A549 (cell line): Measurements from ENCODE around the gene LYL1. TPM values are rescaled to one million over a fixed set of nuclear protein-coding genes. Genes with fewer than 3 reads are reported as not detected.

Source experiments
- ATAC-seq, 2 experiments: fragments of 200-7000 bp in 1 of 2; fragments of >200 bp in 1 of 2; cut with Nextera tagmentation in 1 of 2; cut with Tn5 transposase in 1 of 2; 3 replicates each; pipeline versions ENCODE4 v1.8.0 to v1.9.1; 2018 to 2020; ENCODE audit warnings: mild to moderate bottlenecking in 1 of 2, moderate library complexity in 1 of 2
- CTCF ChIA-PET: fragments of 300-600 bp; sonication (Branson Sonifier 250); formaldehyde crosslinking; extraction: SDS; loops from one replicate; lab custom pipeline; 2021; ENCODE audit warnings: antibody characterized with exemption, inconsistent platforms; lab: Yijun Ruan, JAX
- POLR2A ChIA-PET: fragments of 350-600 bp; formaldehyde crosslinking; extraction: SDS; loops from one replicate; lab custom pipeline; 2021; ENCODE audit warnings: antibody characterized with exemption, inconsistent platforms; lab: Yijun Ruan, JAX
- DNase-seq, 2 experiments: peaks; one replicate each; pipeline versions ENCODE4 v3.0.0 to v3.0.0-alpha.2; 2011 to 2016; ENCODE audit warnings: low read depth in 1 of 2, low spot score in 1 of 2
- FAIRE-seq: peaks from 2 replicates; lab custom pipeline; 2011; peaks lifted over from hg19 to GRCh38; lab: Jason Lieb, UNC
- H3K27ac ChIP-seq, 2 experiments: fragments of >200 bp; sonication (Bioruptor Twin); formaldehyde crosslinking; 3 replicates each; pipeline ENCODE4 v1.5.1; 2016 to 2017
- H3K4me1 ChIP-seq: fragments of >200 bp; sonication (Bioruptor Twin); formaldehyde crosslinking; 3 replicates; pipeline ENCODE4 v1.6.1; 2016
- H3K4me2 ChIP-seq: fragments of >200 bp; sonication (Bioruptor Twin); formaldehyde crosslinking; 3 replicates; pipeline ENCODE4 v1.6.1; 2016
- H3K4me3 ChIP-seq: fragments of >200 bp; sonication (Bioruptor Twin); formaldehyde crosslinking; 3 replicates; pipeline ENCODE4 v1.5.1; 2016
- H3K9me3 ChIP-seq: fragments of >200 bp; sonication (Bioruptor Twin); formaldehyde crosslinking; 3 replicates; pipeline ENCODE4 v1.6.1; 2016
- BCL3 ChIP-seq: fragments of >200 bp; sonication (Bioruptor Twin); formaldehyde crosslinking; IDR thresholded peaks from 3 replicates; pipeline ENCODE4 v1.6.1; 2016
- CHD2 ChIP-seq: fragments of 150-350 bp; IDR thresholded peaks from 2 replicates; pipeline ENCODE4 v1.6.1; 2014; ENCODE audit warnings: low read length; ENCODE audit not compliant: partially characterized antibody
- EHF ChIP-seq: fragments of 250-450 bp; sonication (Bioruptor Pico); IDR thresholded peaks from 2 replicates; pipeline ENCODE4 v1.5.0; 2020; ENCODE audit warnings: mild to moderate bottlenecking
- EP300 ChIP-seq, 2 experiments: fragments of >200 bp; sonication (Bioruptor Twin); formaldehyde crosslinking; IDR thresholded peaks; 2 replicates in 1 of 2; 3 replicates in 1 of 2; pipeline ENCODE4 v1.6.1; 2016 to 2017
- FOSL2 ChIP-seq, 2 experiments: fragments of 450-650 bp in 1 of 2; fragments of >200 bp in 1 of 2; sonication (Bioruptor Twin) in 1 of 2; formaldehyde crosslinking; IDR thresholded peaks; 2 replicates each; pipeline versions ENCODE4 v1.5.0 to v1.6.1; 2016 to 2020; ENCODE audit warnings: mild to moderate bottlenecking in 1 of 2, moderate library complexity in 1 of 2
- HDAC2 ChIP-seq: fragments of 200-600 bp; sonication (generic); IDR thresholded peaks from 2 replicates; pipeline ENCODE4 v1.6.1; 2016
- HOXB13 ChIP-seq: fragments of 250-450 bp; sonication (Bioruptor Pico); IDR thresholded peaks from 2 replicates; pipeline ENCODE4 v1.5.0; 2020; ENCODE audit warnings: low read depth, mild to moderate bottlenecking, moderate library complexity
- HOXB5 ChIP-seq: fragments of 250-450 bp; sonication (Bioruptor Pico); IDR thresholded peaks from 2 replicates; pipeline ENCODE4 v1.5.0; 2020; ENCODE audit warnings: mild to moderate bottlenecking, moderate library complexity
- JUN ChIP-seq, 2 experiments: fragments of >200 bp; sonication (Bioruptor Twin); formaldehyde crosslinking; IDR thresholded peaks; 2 replicates in 1 of 2; 3 replicates in 1 of 2; pipeline ENCODE4 v1.6.1; 2016 to 2017
- JUNB ChIP-seq: fragments of >200 bp; sonication (Bioruptor Twin); formaldehyde crosslinking; IDR thresholded peaks from 2 replicates; pipeline ENCODE4 v1.6.1; 2016
- KDM1A ChIP-seq: fragments of 200-600 bp; sonication (generic); IDR thresholded peaks from 2 replicates; pipeline ENCODE4 v1.6.1; 2016; ENCODE audit warnings: low read depth, mild to moderate bottlenecking
- MAFK ChIP-seq: fragments of 450-650 bp; IDR thresholded peaks from 2 replicates; pipeline ENCODE4 v1.6.1; 2014; ENCODE audit not compliant: partially characterized antibody
- MYC ChIP-seq: IDR thresholded peaks from 2 replicates; pipeline ENCODE4 v1.6.1; 2012; ENCODE audit warnings: mild to moderate bottlenecking, inconsistent platforms, low read length, improper control_type of control experiment, borderline replicate concordance
- NR3C1 ChIP-seq: fragments of >200 bp; sonication (Bioruptor Twin); formaldehyde crosslinking; IDR thresholded peaks from 3 replicates; pipeline ENCODE4 v1.6.1; 2017
- PHF8 ChIP-seq: fragments of 200-600 bp; sonication (generic); IDR thresholded peaks from 2 replicates; pipeline ENCODE4 v1.6.1; 2016; ENCODE audit warnings: low read depth, mild to moderate bottlenecking, antibody characterized with exemption, moderate library complexity, borderline replicate concordance
- RCOR1 ChIP-seq: fragments of 150-350 bp; IDR thresholded peaks from 2 replicates; pipeline ENCODE4 v1.6.1; 2014; ENCODE audit warnings: antibody characterized with exemption, low read length, low read depth
- RNF2 ChIP-seq: fragments of 200-600 bp; sonication (generic); IDR thresholded peaks from 2 replicates; pipeline ENCODE4 v1.6.1; 2016; ENCODE audit warnings: low read depth, mild to moderate bottlenecking, antibody characterized with exemption, moderate library complexity, borderline replicate concordance
- SMC3 ChIP-seq: fragments of >200 bp; sonication (Bioruptor Twin); formaldehyde crosslinking; IDR thresholded peaks from 3 replicates; pipeline ENCODE4 v1.6.1; 2018; ENCODE audit warnings: inconsistent platforms
- TP53 ChIP-seq: fragments of 250-450 bp; sonication (Bioruptor Pico); IDR thresholded peaks from 2 replicates; pipeline ENCODE4 v1.5.0; 2021; ENCODE audit warnings: mild to moderate bottlenecking, moderate library complexity
- USF2 ChIP-seq: fragments of 450-650 bp; IDR thresholded peaks from 2 replicates; pipeline ENCODE4 v1.6.1; 2014; ENCODE audit warnings: antibody characterized with exemption
- ZFP36 ChIP-seq: fragments of 450-650 bp; IDR thresholded peaks from 2 replicates; pipeline ENCODE4 v1.6.1; 2014; ENCODE audit warnings: borderline replicate concordance; ENCODE audit not compliant: partially characterized antibody
- ZNF302 ChIP-seq: fragments of 250-450 bp; sonication (Bioruptor Pico); IDR thresholded peaks from 2 replicates; pipeline ENCODE4 v1.9.0; 2021; ENCODE audit warnings: inconsistent platforms, mild to moderate bottlenecking, moderate library complexity
- WGBS: methylation state at CpG from one replicate; pipeline ENCODE4 v1.1.6; 2017; ENCODE audit errors: missing lambda C conversion rate; 5-methylcytosine and 5-hydroxymethylcytosine counted together
- polyA plus RNA-seq, 4 experiments: library from polyadenylated mRNA; depleted of rRNA in 3 of 4; stranded (reverse); fragments of >200 nt; fragmentation: RNase III in 1 of 4; extraction: RNeasy Plus Mini Kit Qiagen cat#74134 plus additional on column Dnase treatment in 1 of 4; gene quantifications; 2 replicates in 3 of 4; 3 replicates in 1 of 4; pipeline ENCODE4 v1.2.3, GENCODE V29; 2011 to 2017

Gene LYL1
- polyA plus RNA-seq, 2 of the 4 experiments (the other 2 are of a cell fraction): 0.26 to 0.39 TPM

- WGBS: 70% methylated on average over 21 of the region's 25 CpGs
- Histone ChIP-seq H3K27ac (peak overlapping the region; percentile 66 to 79), H3K4me1 (peaks cover 57% of the 10 kb centered on the region), H3K4me2 (peak overlapping the region; percentile 49), H3K9me3 (no peaks in the 10 kb centered on the region)
- DNase-seq (peak in 1 of 2 experiments; percentile 36), ATAC-seq (no peak), FAIRE-seq (no peak)
- POLR2A ChIA-PET: interaction anchor here (1.6 kb wide), 1 partner anchor 30 kb away, joined by 9 read pairs; no protein-coding TSS in a partner anchor
- TF ChIP-seq RNF2 (no peak), SMC3 (no peak), JUNB (no peak), MYC (no peak), ZFP36 (no peak), TP53 (no peak), MAFK (no peak), ZNF302 (no peak), EP300 (IDR thresholded peaks at IDR 0.05) (no peak), PHF8 (no peak), HOXB13 (CRISPR knock-in tag) (no peak)
- TF ChIP-seq, all 56 proteins: peak for 0
- CTCF ChIA-PET: interaction anchor here (0.6 to 9.1 kb wide), 9 partner anchors 9 to 126 kb away, joined by 3 to 309 read pairs (median 14); no protein-coding TSS in a partner anchor
- H3K4me3 ChIP-seq: no peak overlapping the region
Measured at GRCh38 chr19:13091400-13092157, 11.1 kb downstream of the LYL1 start.

GRCh38 chr19:13090511-13091231 is 12.0 kb downstream of the LYL1 start:
- TF ChIP-seq FOSL2 (IDR thresholded peaks at IDR 0.05) (no peak), FOSL2 (CRISPR knock-in tag; IDR thresholded peaks at IDR 0.05) (no peak), MYC (no peak), JUN (IDR thresholded peaks at IDR 0.05) (no peak), EHF (no peak), HOXB5 (no peak), MAFK (no peak), ZNF302 (no peak), NR3C1 (no peak), RCOR1 (no peak), TP53 (no peak), PHF8 (no peak), KDM1A (no peak)
- TF ChIP-seq, all 56 proteins: peak for 0
- ChIA-PET CTCF (interaction anchor here (0.9 to 9.1 kb wide), 7 partner anchors 8 to 125 kb away, joined by 3 to 309 read pairs (median 7); no protein-coding TSS in a partner anchor), POLR2A (interaction anchor here (1.6 kb wide), 1 partner anchor 29 kb away, joined by 9 read pairs; no protein-coding TSS in a partner anchor)
- H3K4me1 ChIP-seq: peaks cover 48% of the 10 kb centered on the region
- FAIRE-seq: no peak
- no peaks in the 10 kb centered on the region for H3K9me3 ChIP-seq
- H3K4me2 ChIP-seq: peak overlapping the region; percentile 49; the same call in 2 of the 3 replicates
- 82% methylated on average over 9 of the region's 10 CpGs for WGBS
- DNase-seq: no peak
- no peak overlapping the region for H3K4me3 ChIP-seq
- peak overlapping the region; percentile 66 to 79; a peak in 5 of 6 replicates for H3K27ac ChIP-seq
- no peak for ATAC-seq

- no peaks in the 10 kb centered on the region for H3K9me3 ChIP-seq
- ChIA-PET CTCF (interaction anchor here (1.0 to 9.1 kb wide), 5 partner anchors 12 to 125 kb away, joined by 3 to 309 read pairs (median 7); no protein-coding TSS in a partner anchor), POLR2A (no interaction called here)
- DNase-seq (no peak), FAIRE-seq (no peak), ATAC-seq (no peak)
- 64% methylated on average over 3 of the region's 12 CpGs for WGBS
- peak overlapping the region in 1 of 2 experiments; percentile 79; a peak in 1 of 6 replicates for H3K27ac ChIP-seq
- no peak for TF ChIP-seq PHF8
- no peak for TF ChIP-seq JUN (IDR thresholded peaks at IDR 0.05)
- no peak for TF ChIP-seq USF2
- TF ChIP-seq HDAC2: no peak
- TF ChIP-seq CHD2: no peak
- no peak for TF ChIP-seq HOXB5
- TF ChIP-seq BCL3: no peak
- TF ChIP-seq KDM1A: no peak
- no peak overlapping the region for H3K4me2 ChIP-seq
- no peak overlapping the region for H3K4me3 ChIP-seq
- H3K4me1 ChIP-seq: peaks cover 41% of the 10 kb centered on the region
Measured at GRCh38 chr19:13089857-13090507, 12.7 kb downstream of the LYL1 start.
